Liver (tissue), 9 donors: ENCODE results near the gene PAK2. TPM values are rescaled to one million over a fixed set of nuclear protein-coding genes. Genes with fewer than 3 reads are reported as not detected.

Experiments
- DNase-seq: peaks from one replicate; pipeline ENCODE4 v3.0.0-alpha.2; 2017; ENCODE audit warnings: low spot score
- H3K27ac ChIP-seq, 2 donors: one replicate each; pipeline ENCODE4 v1.7.0; 2013; ENCODE audit warnings: inconsistent platforms in 2 of 2, low read length in 2 of 2, control low read depth in 1 of 2, low read depth in 1 of 2, mild to moderate bottlenecking in 1 of 2
- H3K27me3 ChIP-seq, 4 donors: one replicate each; pipeline versions ENCODE4 v1.6.1 to v1.7.0; 2013; ENCODE audit warnings: low read length in 3 of 4, inconsistent platforms in 1 of 4, mild to moderate bottlenecking in 1 of 4, moderate library complexity in 1 of 4; ENCODE audit not compliant: control insufficient read depth in 4 of 4, insufficient read depth in 4 of 4
- H3K36me3 ChIP-seq, 4 donors: one replicate each; pipeline versions ENCODE4 v1.6.1 to v1.7.0; 2013; ENCODE audit warnings: low read length in 3 of 4, mild to moderate bottlenecking in 3 of 4, low read depth in 1 of 4, moderate library complexity in 1 of 4; ENCODE audit not compliant: control insufficient read depth in 4 of 4, insufficient read depth in 3 of 4
- H3K4me1 ChIP-seq, 4 donors: one replicate each; pipeline versions ENCODE4 v1.6.1 to v1.7.0; 2013; ENCODE audit warnings: low read length in 3 of 4, mild to moderate bottlenecking in 3 of 4, moderate library complexity in 1 of 4; ENCODE audit not compliant: control insufficient read depth in 4 of 4, insufficient read depth in 4 of 4
- H3K4me3 ChIP-seq, 3 donors: one replicate each; pipeline versions ENCODE4 v1.6.1 to v1.7.0; 2013; ENCODE audit warnings: low read length in 3 of 3, control low read depth in 1 of 3, low read depth in 1 of 3, mild to moderate bottlenecking in 1 of 3
- H3K9ac ChIP-seq, 2 donors: one replicate each; pipeline ENCODE4 v1.7.0; 2013; ENCODE audit warnings: low read length in 2 of 2, mild to moderate bottlenecking in 2 of 2, moderate library complexity in 2 of 2, control low read depth in 1 of 2, low read depth in 1 of 2
- H3K9me3 ChIP-seq, 4 donors: one replicate each; pipeline versions ENCODE4 v1.6.1 to v1.7.0; 2013; ENCODE audit warnings: low read length in 3 of 4; ENCODE audit not compliant: control insufficient read depth in 4 of 4
- CTCF ChIP-seq: fragments of 150-350 bp; IDR thresholded peaks from 2 replicates; pipeline ENCODE4 v1.5.1; 2017; ENCODE audit warnings: improper control_type of control experiment, low read depth, low read length; ENCODE audit not compliant: missing input control
- EGR1 ChIP-seq, 2 donors: IDR thresholded peaks; 2 replicates each; pipeline ENCODE4 v1.6.1; 2016 to 2018; ENCODE audit warnings: antibody characterized with exemption in 2 of 2, low read depth in 2 of 2
- FOXA1 ChIP-seq: IDR thresholded peaks from 2 replicates; pipeline ENCODE4 v1.6.1; 2016; ENCODE audit warnings: antibody characterized with exemption
- FOXA2 ChIP-seq: IDR thresholded peaks from 2 replicates; pipeline ENCODE4 v1.6.1; 2016; ENCODE audit warnings: antibody characterized with exemption
- GABPA ChIP-seq, 2 donors: IDR thresholded peaks in 1 of 2; conservative IDR thresholded peaks in 1 of 2; 2 replicates each; pipeline ENCODE4 v1.6.1; 2016; ENCODE audit warnings: antibody characterized with exemption in 2 of 2, mild to moderate bottlenecking in 1 of 2, moderate library complexity in 1 of 2
- MAX ChIP-seq: IDR thresholded peaks from 2 replicates; pipeline ENCODE4 v1.6.1; 2016; ENCODE audit warnings: antibody characterized with exemption
- REST ChIP-seq: IDR thresholded peaks from 2 replicates; pipeline ENCODE4 v1.6.1; 2016; ENCODE audit warnings: antibody characterized with exemption, mild to moderate bottlenecking
- RXRA ChIP-seq, 2 donors: IDR thresholded peaks; 2 replicates each; pipeline ENCODE4 v1.6.1; 2017 to 2018; ENCODE audit warnings: antibody characterized with exemption in 2 of 2, mild to moderate bottlenecking in 1 of 2
- SP1 ChIP-seq: IDR thresholded peaks from 2 replicates; pipeline ENCODE4 v1.6.1; 2018; ENCODE audit warnings: antibody characterized with exemption, mild to moderate bottlenecking
- TAF1 ChIP-seq: conservative IDR thresholded peaks from 2 replicates; pipeline ENCODE4 v1.6.1; 2016; ENCODE audit warnings: antibody characterized with exemption, mild to moderate bottlenecking
- YY1 ChIP-seq: IDR thresholded peaks from 2 replicates; pipeline ENCODE4 v1.6.1; 2016; ENCODE audit warnings: antibody characterized with exemption, mild to moderate bottlenecking
- ZBTB33 ChIP-seq: IDR thresholded peaks from 2 replicates; pipeline ENCODE4 v1.6.1; 2016; ENCODE audit warnings: antibody characterized with exemption
- WGBS: extraction: QIAGEN DNeasy Blood & Tissue Kit; methylation state at CpG from one replicate; pipeline ENCODE4 v1.1.7; 2013; 5-methylcytosine and 5-hydroxymethylcytosine counted together
- polyA plus RNA-seq, 2 donors: library from polyadenylated mRNA; stranded (reverse) in 1 of 2; unstranded in 1 of 2; fragments of 200-250 nt in 1 of 2; fragments of >200 nt in 1 of 2; fragmentation: Nextera tagmentation in 1 of 2; extraction: Ambion mirVana in 1 of 2; gene quantifications; one replicate each; pipeline versions ENCODE4 v1.2.1 to v1.2.3, GENCODE V29; 2013 to 2015
- total RNA-seq, 2 donors: library from RNA; depleted of rRNA; stranded (reverse); fragments of >200 nt; gene quantifications; one replicate each; pipeline ENCODE4 v1.2.3, GENCODE V29; 2014
- donor health status: healthy.
- donor health status: healthy.
- donor health status: healthy.
- donor health status: healthy.
- donor health status: healthy.

Gene PAK2
- total and polyA plus RNA-seq, 4 donors = 16.0 to 44.3 (median 24.9) TPM

DNA sequence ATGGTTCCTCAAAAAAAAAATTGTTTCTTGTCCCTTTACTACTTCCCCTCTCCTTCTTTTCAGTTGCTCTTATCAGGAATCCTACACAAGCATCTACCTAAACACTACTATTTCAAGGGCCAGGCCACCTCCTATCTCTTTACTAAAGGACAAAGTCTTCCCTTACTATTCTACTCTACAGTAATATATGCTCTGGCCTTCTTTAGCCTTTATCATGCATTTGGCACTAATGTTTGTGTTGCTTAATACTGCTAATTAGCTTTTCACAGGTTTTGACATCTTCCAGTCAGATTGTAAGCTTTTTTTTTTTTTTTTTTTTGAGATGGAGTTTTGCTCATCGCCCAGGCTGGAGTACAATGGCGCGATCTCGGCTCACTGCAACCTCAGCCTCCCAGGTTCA is 32.9 kb upstream of the PAK2 start:
- Histone ChIP-seq H3K4me1 (peaks cover 4 to 6% (median 5%) of the 10 kb centered on the region in 4 donors), H3K27ac (no peak overlapping the region), H3K9ac (no peak overlapping the region), H3K4me3 (no peak overlapping the region), H3K36me3 (no peaks in the 10 kb centered on the region), H3K9me3 (no peaks in the 10 kb centered on the region), H3K27me3 (no peaks in the 10 kb centered on the region)
- 98% methylated on average over 4 of the region's 4 CpGs for WGBS
- TF ChIP-seq CTCF (no peak), FOXA1 (no peak), REST (no peak), TAF1 (no peak), SP1 (no peak), MAX (no peak)
- DNase-seq = no peak

DNA sequence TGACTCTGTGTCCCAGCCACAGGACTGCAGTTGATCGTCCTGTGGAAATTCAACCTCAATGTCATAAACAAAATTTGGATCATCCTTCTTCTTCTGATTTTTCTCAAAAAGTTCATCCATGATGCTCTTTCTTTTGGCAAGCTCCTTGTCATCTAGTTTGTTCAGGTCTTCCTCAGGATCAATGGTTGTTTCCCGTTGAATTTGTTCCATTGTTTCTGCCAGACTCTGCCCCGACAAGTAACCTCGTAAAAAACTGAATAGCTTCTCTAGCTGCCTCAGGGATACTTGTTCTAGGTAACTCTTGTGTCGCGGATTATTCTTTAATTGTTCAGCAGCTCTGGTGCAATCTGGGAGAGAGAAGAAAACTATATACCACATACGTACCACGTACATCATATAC is 32.1 kb upstream of the PAK2 start:
- Histone ChIP-seq H3K27me3 (no peaks in the 10 kb centered on the region), H3K36me3 (no peaks in the 10 kb centered on the region), H3K9ac (no peak overlapping the region), H3K27ac (no peak overlapping the region), H3K4me1 (peaks cover 4 to 8% (median 6%) of the 10 kb centered on the region in 4 donors), H3K4me3 (no peak overlapping the region), H3K9me3 (no peaks in the 10 kb centered on the region)
- 94% methylated on average over 8 of the region's 8 CpGs for WGBS
- DNase-seq = no peak
- no peak for TF ChIP-seq FOXA2
- no peak for TF ChIP-seq RXRA (IDR thresholded peaks at IDR 0.05)
- no peak for TF ChIP-seq TAF1
- no peak for TF ChIP-seq EGR1 (IDR thresholded peaks at IDR 0.05; ENCODE audit: low read depth in 2 of 2)
- TF ChIP-seq ZBTB33 = no peak
- TF ChIP-seq GABPA (IDR thresholded peaks at IDR 0.05 in 1 of 2, conservative IDR thresholded peaks at IDR 0.05 in 1 of 2) = no peak
- TF ChIP-seq YY1 = no peak
